ENCODE results near the gene FAM184A.

Gene FAM184A

GRCh38 chr6:118985123-118985830, 93.2 kb downstream of the FAM184A start:
- no peak for DNase-seq (ENCODE audit: low read depth)
- H3K4me3 ChIP-seq (ENCODE audit: low read depth, low read length) = no peak overlapping the region
- no peak for TF ChIP-seq CTCF (IDR thresholded peaks at IDR 0.05; ENCODE audit: control insufficient read depth, extremely low read depth, insufficient read depth)

- no peak for DNase-seq (ENCODE audit: low read depth)
- TF ChIP-seq CTCF (IDR thresholded peaks at IDR 0.05; ENCODE audit: control insufficient read depth, extremely low read depth, insufficient read depth) = no peak
- no peak overlapping the region for H3K4me3 ChIP-seq (ENCODE audit: low read depth, low read length)
Measured at GRCh38 chr6:118984342-118984741, 94.1 kb downstream of the FAM184A start.

GRCh38 chr6:118982575-118982911, 95.9 kb downstream of the FAM184A start:
- DNase-seq (ENCODE audit: low read depth) = no peak
- TF ChIP-seq CTCF (IDR thresholded peaks at IDR 0.05; ENCODE audit: control insufficient read depth, extremely low read depth, insufficient read depth) = no peak
- H3K4me3 ChIP-seq (ENCODE audit: low read depth, low read length) = no peak overlapping the region

- DNase-seq (ENCODE audit: low read depth) = no peak
- TF ChIP-seq CTCF (IDR thresholded peaks at IDR 0.05; ENCODE audit: control insufficient read depth, extremely low read depth, insufficient read depth) = no peak
- no peak overlapping the region for H3K4me3 ChIP-seq (ENCODE audit: low read depth, low read length)
Measured at GRCh38 chr6:118981884-118982574, 96.4 kb downstream of the FAM184A start.

GRCh38 chr6:118980063-118980462, 98.4 kb downstream of the FAM184A start:
- no peak for DNase-seq (ENCODE audit: low read depth)
- H3K4me3 ChIP-seq (ENCODE audit: low read depth, low read length) = no peak overlapping the region
- TF ChIP-seq CTCF (IDR thresholded peaks at IDR 0.05; ENCODE audit: control insufficient read depth, extremely low read depth, insufficient read depth) = no peak

- DNase-seq (ENCODE audit: low read depth) = no peak
- no peak for TF ChIP-seq CTCF (IDR thresholded peaks at IDR 0.05; ENCODE audit: control insufficient read depth, extremely low read depth, insufficient read depth)
- H3K4me3 ChIP-seq (ENCODE audit: low read depth, low read length) = no peak overlapping the region
Measured at GRCh38 chr6:118974790-118975189, 103.7 kb downstream of the FAM184A start.
